ENCODE data around the gene BLNK.

DNA sequence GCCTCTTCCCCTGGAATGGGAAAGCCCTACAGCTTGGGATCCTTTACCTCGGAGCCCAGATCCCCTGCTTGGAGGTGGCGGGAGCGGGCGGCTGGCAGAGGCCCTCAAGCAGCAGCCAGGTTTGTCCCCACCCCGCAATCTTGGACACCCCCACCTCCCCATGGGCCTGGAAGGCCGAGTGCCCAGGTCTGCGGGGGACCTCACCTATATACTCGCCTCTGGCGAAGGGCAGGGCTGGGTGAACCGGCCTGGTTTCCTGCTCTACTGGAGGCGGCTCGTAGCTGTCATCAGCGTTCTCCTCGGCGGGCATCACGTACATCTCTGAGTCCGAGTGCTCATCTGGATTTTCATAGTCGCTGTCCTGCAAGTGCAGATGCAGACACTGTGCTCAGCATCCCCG is 44.2 kb downstream of the BLNK start:
- TF ChIP-seq ZNF274 (IDR thresholded peaks at IDR 0.05; ENCODE audit: low read depth, low read length), result no peak
- TF ChIP-seq SUZ12 (IDR thresholded peaks at IDR 0.05; ENCODE audit: extremely low read depth, insufficient read depth, insufficient read length), result no peak
- TF ChIP-seq YY1 (IDR thresholded peaks at IDR 0.05; ENCODE audit: insufficient read depth, insufficient read length), result no peak

All from NT2/D1 (cell line).